Measurements from ENCODE around the gene CNGA3. TPM values are rescaled to one million over a fixed set of nuclear protein-coding genes. Genes with fewer than 3 reads are reported as not detected.

Gene CNGA3
- total and polyA plus RNA-seq, 2 of the 4 experiments (the other 2 are of a cell fraction), result under 0.01 TPM; not detected in 1

DNA sequence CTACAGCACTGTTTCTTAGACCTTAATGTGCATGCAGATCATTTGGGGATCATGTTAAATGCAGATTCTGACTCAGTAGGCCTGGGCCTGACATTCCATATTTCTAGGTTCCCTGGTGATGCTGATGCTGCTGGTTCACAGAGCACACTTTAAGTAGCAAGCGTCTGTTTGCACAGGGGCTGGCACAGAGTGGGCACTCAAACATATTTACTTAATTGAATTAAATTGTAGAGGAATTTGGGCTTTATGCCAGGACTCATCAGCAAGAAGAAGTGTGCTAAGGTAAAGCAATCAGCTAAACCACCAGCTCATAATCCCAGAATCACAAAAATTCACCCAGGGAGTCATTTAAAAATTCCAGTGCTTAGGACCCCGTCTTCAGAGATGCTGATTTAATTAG, 73.3 kb downstream of the CNGA3 start:
- Histone ChIP-seq H3K18ac (ENCODE audit: low read depth, low read length) (no peak overlapping the region), H2AK9ac (replicated peaks; ENCODE audit: low read depth, low read length, poor library complexity) (no peak overlapping the region), H3K23ac (ENCODE audit: low read depth, low read length) (no peak overlapping the region), H3K27ac (ENCODE audit: insufficient read depth, low read length) (no peak overlapping the region), H3K79me1 (ENCODE audit: low read depth in 1 of 2, low read length in 2 of 2) (no peaks in the 10 kb centered on the region), H3K14ac (replicated peaks; ENCODE audit: low read depth, low read length) (no peak overlapping the region), H3K4me1 (ENCODE audit: control insufficient read depth, insufficient read depth, low read length) (no peaks in the 10 kb centered on the region), H3K9me1 (ENCODE audit: insufficient read depth, low read length) (no peaks in the 10 kb centered on the region), H2AK5ac (ENCODE audit: low read depth, low read length) (no peak overlapping the region), H3K56ac (ENCODE audit: extremely low read depth, insufficient read depth, low read length) (no peak overlapping the region), H3K4me3 (ENCODE audit: insufficient read depth, low read depth, low read length) (no peak overlapping the region), H3K4ac (ENCODE audit: low read depth, low read length) (no peak overlapping the region), H2AFZ (replicated peaks; ENCODE audit: low read length, poor library complexity) (no peak overlapping the region), H3K9ac (ENCODE audit: low read depth, low read length) (no peak overlapping the region), H2BK120ac (ENCODE audit: low read depth, low read length) (no peak overlapping the region), H3K9me3 (ENCODE audit: control insufficient read depth, insufficient read depth, low read length) (no peaks in the 10 kb centered on the region), H4K91ac (ENCODE audit: insufficient read depth, low read depth, low read length) (no peak overlapping the region), H4K8ac (ENCODE audit: low read depth in 2 of 2, low read length in 2 of 2) (no peak overlapping the region), H2BK15ac (ENCODE audit: low read depth, low read length) (no peak overlapping the region), H2BK5ac (ENCODE audit: low read depth, low read length, poor library complexity, severe bottlenecking) (no peak overlapping the region), H4K5ac (ENCODE audit: low read depth, low read length) (no peak overlapping the region), H3K4me2 (ENCODE audit: low read depth, low read length) (no peak overlapping the region), H3K36me3 (ENCODE audit: control insufficient read depth, insufficient read depth, low read length) (no peaks in the 10 kb centered on the region), H4K20me1 (ENCODE audit: insufficient read depth, low read length) (no peaks in the 10 kb centered on the region), H2BK20ac (ENCODE audit: low read depth, low read length) (no peak overlapping the region), H3K27me3 (ENCODE audit: control insufficient read depth, insufficient read depth, low read length) (peaks cover 3% of the 10 kb centered on the region)
- POLR2A ChIA-PET (ENCODE audit: unreplicated experiment), result no interaction called here
- intact Hi-C loops (cut with micrococcal nuclease) (no loop called here), dilution Hi-C loops (cut with HindIII; ENCODE audit: low sequenced_read_pairs, unreplicated experiment) (no loop called here), in situ Hi-C loops (cut with MboI; ENCODE audit: low sequenced_read_pairs) (loop anchor here (25.0 kb wide), 1 partner anchor 418 kb away; no protein-coding TSS in a partner anchor)
- no peak for DNase-seq
- CTCF ChIA-PET, result no interaction called here
- TF ChIP-seq RAD21 (IDR thresholded peaks at IDR 0.05; ENCODE audit: low read length), result no peak
- no peak for TF ChIP-seq FOS (IDR thresholded peaks at IDR 0.05; ENCODE audit: low read depth, low read length)
- TF ChIP-seq POLR2A (IDR thresholded peaks at IDR 0.05; ENCODE audit: low read depth, low read length), result no peak
- TF ChIP-seq CHD1 (IDR thresholded peaks at IDR 0.05; ENCODE audit: low read depth, low read length), result no peak
- no peak for TF ChIP-seq NFE2L2 (IDR thresholded peaks at IDR 0.05; ENCODE audit: low read depth, low read length)
- no peak for TF ChIP-seq SMC3 (IDR thresholded peaks at IDR 0.05; ENCODE audit: low read depth, low read length)
- TF ChIP-seq MAFK (IDR thresholded peaks at IDR 0.05; ENCODE audit: low read depth, low read length), result no peak
- TF ChIP-seq CEBPB (IDR thresholded peaks at IDR 0.05; ENCODE audit: low read depth, low read length), result no peak
- no peak for TF ChIP-seq BHLHE40 (IDR thresholded peaks at IDR 0.05; ENCODE audit: low read depth, low read length)
- TF ChIP-seq, protein P1, sequence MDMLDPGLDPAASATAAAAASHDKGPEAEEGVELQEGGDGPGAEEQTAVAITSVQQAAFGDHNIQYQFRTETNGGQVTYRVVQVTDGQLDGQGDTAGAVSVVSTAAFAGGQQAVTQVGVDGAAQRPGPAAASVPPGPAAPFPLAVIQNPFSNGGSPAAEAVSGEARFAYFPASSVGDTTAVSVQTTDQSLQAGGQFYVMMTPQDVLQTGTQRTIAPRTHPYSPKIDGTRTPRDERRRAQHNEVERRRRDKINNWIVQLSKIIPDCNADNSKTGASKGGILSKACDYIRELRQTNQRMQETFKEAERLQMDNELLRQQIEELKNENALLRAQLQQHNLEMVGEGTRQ (IDR thresholded peaks at IDR 0.05; ENCODE audit: low read depth, low read length), result no peak
- TF ChIP-seq RCOR1 (IDR thresholded peaks at IDR 0.05; ENCODE audit: insufficient replicate concordance, low read length), result no peak
- TF ChIP-seq, protein P2, sequence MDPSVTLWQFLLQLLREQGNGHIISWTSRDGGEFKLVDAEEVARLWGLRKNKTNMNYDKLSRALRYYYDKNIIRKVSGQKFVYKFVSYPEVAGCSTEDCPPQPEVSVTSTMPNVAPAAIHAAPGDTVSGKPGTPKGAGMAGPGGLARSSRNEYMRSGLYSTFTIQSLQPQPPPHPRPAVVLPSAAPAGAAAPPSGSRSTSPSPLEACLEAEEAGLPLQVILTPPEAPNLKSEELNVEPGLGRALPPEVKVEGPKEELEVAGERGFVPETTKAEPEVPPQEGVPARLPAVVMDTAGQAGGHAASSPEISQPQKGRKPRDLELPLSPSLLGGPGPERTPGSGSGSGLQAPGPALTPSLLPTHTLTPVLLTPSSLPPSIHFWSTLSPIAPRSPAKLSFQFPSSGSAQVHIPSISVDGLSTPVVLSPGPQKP (IDR thresholded peaks at IDR 0.05; ENCODE audit: borderline replicate concordance, low read depth, low read length), result no peak
- no peak for TF ChIP-seq RFX5 (IDR thresholded peaks at IDR 0.05; ENCODE audit: low read depth, low read length)
- BruUV-seq (replicated peaks), result no TSS peak
- no peak for ATAC-seq (ENCODE audit: low read depth)
- no CpG with 5 or more reads among the region's 2 CpGs for WGBS, 2 experiments (ENCODE audit: extremely low coverage in 2 of 2, insufficient read length in 1 of 2)

Data from IMR-90 (cell line).